Ishikawa (cell line): Measurements from ENCODE around the gene LPIN2.

Experiments
- CEBPB ChIP-seq: IDR thresholded peaks from 2 replicates; pipeline ENCODE4 v1.6.1; 2012
- CREB1 ChIP-seq: IDR thresholded peaks from 2 replicates; pipeline ENCODE4 v1.6.1; 2012; ENCODE audit warnings: low read depth
- EGR1 ChIP-seq: IDR thresholded peaks from 2 replicates; pipeline ENCODE4 v1.6.1; 2012
- EP300 ChIP-seq: IDR thresholded peaks from 2 replicates; pipeline ENCODE4 v1.6.1; 2012; ENCODE audit warnings: borderline replicate concordance
- FOXM1 ChIP-seq: IDR thresholded peaks from 2 replicates; pipeline ENCODE4 v1.6.1; 2012; ENCODE audit warnings: low read depth, borderline replicate concordance
- NFIC ChIP-seq: IDR thresholded peaks from 2 replicates; pipeline ENCODE4 v1.6.1; 2012
- RAD21 ChIP-seq: IDR thresholded peaks from 2 replicates; pipeline ENCODE4 v1.6.1; 2012; ENCODE audit warnings: low read depth
- TAF1 ChIP-seq: IDR thresholded peaks from 2 replicates; pipeline ENCODE4 v1.6.1; 2012; ENCODE audit warnings: low read depth, mild to moderate bottlenecking
- TCF12 ChIP-seq: IDR thresholded peaks from 2 replicates; pipeline ENCODE4 v1.6.1; 2012; ENCODE audit warnings: low read depth
- TEAD4 ChIP-seq: IDR thresholded peaks from 2 replicates; pipeline ENCODE4 v1.6.1; 2012
- YY1 ChIP-seq: IDR thresholded peaks from 2 replicates; pipeline ENCODE4 v1.6.1; 2012; ENCODE audit warnings: low read depth
- ZBTB7A ChIP-seq: IDR thresholded peaks from 2 replicates; pipeline ENCODE4 v1.6.1; 2012; ENCODE audit warnings: low read depth
- TF ChIP-seq, protein P1 (sequence below): IDR thresholded peaks from 2 replicates; pipeline ENCODE4 v1.6.1; 2012; ENCODE audit warnings: low read depth, mild to moderate bottlenecking
- TF ChIP-seq, protein P2 (sequence below): IDR thresholded peaks from 2 replicates; pipeline ENCODE4 v1.6.1; 2012
- TF ChIP-seq, protein P3 (sequence below): IDR thresholded peaks from 2 replicates; pipeline ENCODE4 v1.6.1; 2012

Gene LPIN2

DNA sequence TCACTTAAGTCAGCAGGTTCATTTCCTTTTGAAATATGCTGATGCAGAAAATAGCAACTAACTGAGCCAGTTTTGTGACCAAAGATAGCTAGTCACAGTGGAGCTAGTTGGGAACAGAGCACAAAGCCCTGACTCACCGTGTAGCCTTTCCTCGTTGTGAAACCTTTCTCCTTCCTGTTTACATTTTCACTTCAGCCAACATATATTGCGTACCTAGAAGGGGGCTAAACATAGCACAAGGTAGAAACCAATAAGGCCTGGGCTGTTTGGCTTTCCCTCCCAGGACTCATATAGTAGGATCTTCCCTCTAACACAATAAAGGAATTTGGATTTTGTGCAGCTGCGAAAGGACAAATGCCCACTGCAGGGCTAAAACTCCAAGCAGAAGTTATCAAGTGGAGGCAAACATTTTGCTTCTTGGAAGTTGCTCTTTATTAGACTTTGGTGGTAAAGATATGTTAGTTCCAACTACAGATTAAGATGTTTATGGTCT lies 24.5 kb upstream of the LPIN2 start:
- TF ChIP-seq NFIC, result no peak
- TF ChIP-seq, protein P1, sequence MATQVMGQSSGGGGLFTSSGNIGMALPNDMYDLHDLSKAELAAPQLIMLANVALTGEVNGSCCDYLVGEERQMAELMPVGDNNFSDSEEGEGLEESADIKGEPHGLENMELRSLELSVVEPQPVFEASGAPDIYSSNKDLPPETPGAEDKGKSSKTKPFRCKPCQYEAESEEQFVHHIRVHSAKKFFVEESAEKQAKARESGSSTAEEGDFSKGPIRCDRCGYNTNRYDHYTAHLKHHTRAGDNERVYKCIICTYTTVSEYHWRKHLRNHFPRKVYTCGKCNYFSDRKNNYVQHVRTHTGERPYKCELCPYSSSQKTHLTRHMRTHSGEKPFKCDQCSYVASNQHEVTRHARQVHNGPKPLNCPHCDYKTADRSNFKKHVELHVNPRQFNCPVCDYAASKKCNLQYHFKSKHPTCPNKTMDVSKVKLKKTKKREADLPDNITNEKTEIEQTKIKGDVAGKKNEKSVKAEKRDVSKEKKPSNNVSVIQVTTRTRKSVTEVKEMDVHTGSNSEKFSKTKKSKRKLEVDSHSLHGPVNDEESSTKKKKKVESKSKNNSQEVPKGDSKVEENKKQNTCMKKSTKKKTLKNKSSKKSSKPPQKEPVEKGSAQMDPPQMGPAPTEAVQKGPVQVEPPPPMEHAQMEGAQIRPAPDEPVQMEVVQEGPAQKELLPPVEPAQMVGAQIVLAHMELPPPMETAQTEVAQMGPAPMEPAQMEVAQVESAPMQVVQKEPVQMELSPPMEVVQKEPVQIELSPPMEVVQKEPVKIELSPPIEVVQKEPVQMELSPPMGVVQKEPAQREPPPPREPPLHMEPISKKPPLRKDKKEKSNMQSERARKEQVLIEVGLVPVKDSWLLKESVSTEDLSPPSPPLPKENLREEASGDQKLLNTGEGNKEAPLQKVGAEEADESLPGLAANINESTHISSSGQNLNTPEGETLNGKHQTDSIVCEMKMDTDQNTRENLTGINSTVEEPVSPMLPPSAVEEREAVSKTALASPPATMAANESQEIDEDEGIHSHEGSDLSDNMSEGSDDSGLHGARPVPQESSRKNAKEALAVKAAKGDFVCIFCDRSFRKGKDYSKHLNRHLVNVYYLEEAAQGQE, result no peak
- TF ChIP-seq CREB1, result no peak
- TF ChIP-seq ZBTB7A, result no peak
- no peak for TF ChIP-seq FOXM1
- TF ChIP-seq TEAD4, result no peak
- no peak for TF ChIP-seq TCF12
- no peak for TF ChIP-seq EP300
- TF ChIP-seq CEBPB, result no peak
- TF ChIP-seq YY1, result no peak
- no peak for TF ChIP-seq EGR1
- no peak for TF ChIP-seq RAD21
- TF ChIP-seq, protein P2, sequence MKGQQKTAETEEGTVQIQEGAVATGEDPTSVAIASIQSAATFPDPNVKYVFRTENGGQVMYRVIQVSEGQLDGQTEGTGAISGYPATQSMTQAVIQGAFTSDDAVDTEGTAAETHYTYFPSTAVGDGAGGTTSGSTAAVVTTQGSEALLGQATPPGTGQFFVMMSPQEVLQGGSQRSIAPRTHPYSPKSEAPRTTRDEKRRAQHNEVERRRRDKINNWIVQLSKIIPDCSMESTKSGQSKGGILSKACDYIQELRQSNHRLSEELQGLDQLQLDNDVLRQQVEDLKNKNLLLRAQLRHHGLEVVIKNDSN, result no peak
- TF ChIP-seq, protein P3, sequence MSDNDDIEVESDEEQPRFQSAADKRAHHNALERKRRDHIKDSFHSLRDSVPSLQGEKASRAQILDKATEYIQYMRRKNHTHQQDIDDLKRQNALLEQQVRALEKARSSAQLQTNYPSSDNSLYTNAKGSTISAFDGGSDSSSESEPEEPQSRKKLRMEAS, result no peak
- no peak for TF ChIP-seq TAF1

DNA sequence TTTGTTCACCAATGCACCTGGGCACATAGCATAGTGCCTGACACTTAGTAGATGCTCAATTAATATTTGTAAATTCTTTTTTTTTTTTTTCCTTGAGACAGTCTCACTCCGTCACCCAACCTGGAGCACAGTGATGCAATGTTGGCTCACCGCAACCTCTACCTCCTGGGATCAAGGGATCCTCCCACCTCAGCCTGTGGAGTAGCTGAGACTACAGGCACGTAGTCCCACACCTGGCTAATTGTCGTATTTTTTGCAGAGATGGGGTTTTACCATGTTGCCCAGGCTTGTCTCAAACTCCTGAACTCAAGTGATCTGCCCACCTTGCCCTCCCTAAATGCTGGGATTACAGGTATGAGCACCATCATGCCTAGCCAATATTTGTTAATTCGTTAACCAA lies 23.2 kb upstream of the LPIN2 start:
- no peak for TF ChIP-seq CEBPB
- TF ChIP-seq, protein P3, result no peak
- no peak for TF ChIP-seq EGR1
- no peak for TF ChIP-seq TEAD4

DNA sequence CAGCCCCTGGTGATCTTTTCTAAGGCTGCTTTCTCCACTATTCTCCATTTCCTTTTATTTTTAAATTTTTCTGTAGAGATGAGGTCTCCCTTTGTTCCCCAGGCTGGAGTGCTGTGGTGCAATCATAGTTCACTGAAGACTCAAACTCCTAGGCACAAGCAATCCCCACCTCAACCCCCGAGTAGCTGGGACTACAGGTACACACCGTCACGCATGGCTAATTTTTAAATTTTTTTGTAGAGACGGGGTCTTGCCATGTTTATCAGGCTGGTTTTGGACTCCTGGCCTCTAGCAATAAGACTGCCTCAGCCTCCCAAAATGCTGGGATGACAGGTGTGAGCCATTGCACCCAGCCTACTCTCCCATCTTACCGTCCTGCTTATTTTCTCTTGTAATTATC lies 22.7 kb upstream of the LPIN2 start:
- TF ChIP-seq CREB1 (no peak), EP300 (no peak), RAD21 (no peak)
- TF ChIP-seq, protein P1, result no peak

DNA sequence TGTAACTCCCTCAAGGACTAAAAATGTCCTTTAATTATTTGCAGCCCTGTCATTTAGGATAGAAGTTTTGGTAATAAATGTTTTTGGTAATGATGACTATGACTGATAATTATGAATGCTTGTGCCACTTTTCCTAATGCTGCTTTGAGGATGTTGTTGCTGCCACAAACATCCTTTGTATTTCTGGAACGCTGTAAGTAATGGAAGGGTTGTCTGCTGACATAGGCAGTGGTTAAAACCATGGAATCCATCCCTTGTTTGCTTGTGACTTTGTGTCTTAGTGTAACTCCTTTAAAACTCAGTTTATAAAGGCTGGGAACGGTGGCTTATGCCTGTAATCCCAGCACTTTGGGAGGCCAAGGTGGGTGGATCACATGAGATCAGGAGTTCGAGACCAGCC lies 19.8 kb upstream of the LPIN2 start:
- TF ChIP-seq CEBPB, result no peak
- no peak for TF ChIP-seq CREB1
- TF ChIP-seq, protein P1, result no peak
- TF ChIP-seq NFIC, result no peak
- TF ChIP-seq, protein P3, result no peak
- no peak for TF ChIP-seq ZBTB7A
- TF ChIP-seq RAD21, result no peak
- TF ChIP-seq, protein P2, result no peak
- no peak for TF ChIP-seq EGR1

DNA sequence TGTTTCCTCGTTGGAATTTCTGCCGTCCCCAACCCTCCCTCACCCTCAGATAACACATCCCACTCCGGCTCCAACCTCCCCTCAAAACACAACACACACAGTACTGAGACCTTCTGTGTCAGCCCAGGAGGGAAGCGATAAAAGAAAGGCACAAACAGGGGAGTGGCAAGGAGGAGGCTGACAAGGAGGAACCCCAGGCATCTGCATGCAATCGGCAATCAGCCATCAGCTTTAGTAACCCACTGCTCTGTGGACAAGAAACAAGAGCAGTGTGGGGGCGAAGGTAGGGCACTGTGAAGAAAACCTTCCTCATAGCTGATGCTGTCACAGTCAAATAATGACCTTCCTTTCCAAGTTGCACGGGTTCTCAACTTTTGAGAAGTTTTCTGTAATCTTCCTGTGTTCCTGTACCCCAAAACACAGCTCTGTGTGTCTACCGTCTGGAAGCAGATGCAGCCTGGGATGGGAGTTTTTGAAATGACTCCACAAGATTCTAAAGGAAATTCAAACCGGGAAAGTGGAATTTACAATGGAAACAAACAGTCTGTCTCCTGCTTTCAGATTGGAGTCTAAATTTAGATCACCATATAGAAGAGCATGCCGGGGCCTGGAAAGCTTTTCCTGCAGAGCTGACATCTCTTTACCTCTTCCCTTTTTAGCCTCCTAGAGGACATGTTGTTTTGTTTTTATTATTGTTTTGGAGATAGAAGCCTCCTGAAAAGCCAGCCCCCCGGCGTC lies 16.4 kb upstream of the LPIN2 start:
- TF ChIP-seq YY1 (no peak), NFIC (no peak), TAF1 (no peak), TEAD4 (no peak), CEBPB (no peak)
- TF ChIP-seq, protein P3, result no peak
- TF ChIP-seq, protein P1, result no peak
